Heart left ventricle (tissue), 16 donors: ENCODE measurements around the gene TMEM176A. TPM values are rescaled to one million over a fixed set of nuclear protein-coding genes. Genes with fewer than 3 reads are reported as not detected.

Source experiments
- ATAC-seq, 4 donors: fragments of 200-7000 bp; cut with Tn5 transposase; one replicate each; pipeline ENCODE4 v1.9.1; 2020 to 2022; ENCODE audit warnings: moderate library complexity in 4 of 4, mild to moderate bottlenecking in 3 of 4, moderate number of reproducible peaks in 1 of 4
- DNase-seq, 5 donors: peaks; one replicate each; pipeline ENCODE4 v3.0.0-alpha.2; 2020
- H3K27ac ChIP-seq, 12 donors: fragments of 200-600 bp; sonication (generic) in 4 of 12; one replicate each; pipeline versions ENCODE4 v1.5.0 to v1.8.0; 2016 to 2022; ENCODE audit warnings: mild to moderate bottlenecking in 2 of 12
- H3K27me3 ChIP-seq, 9 donors: fragments of 200-600 bp; sonication (generic) in 2 of 9; one replicate each; pipeline versions ENCODE4 v1.5.1 to v1.8.0; 2016 to 2022; ENCODE audit warnings: mild to moderate bottlenecking in 3 of 9
- H3K36me3 ChIP-seq, 9 donors: fragments of 200-600 bp; sonication (generic) in 2 of 9; one replicate each; pipeline versions ENCODE4 v1.5.0 to v1.8.0; 2018 to 2022; ENCODE audit warnings: mild to moderate bottlenecking in 2 of 9
- H3K4me1 ChIP-seq, 12 donors: fragments of 200-600 bp; sonication (generic) in 4 of 12; one replicate each; pipeline versions ENCODE4 v1.5.0 to v1.8.0; 2016 to 2022; ENCODE audit warnings: mild to moderate bottlenecking in 3 of 12
- H3K4me3 ChIP-seq, 12 donors: fragments of 200-600 bp; sonication (generic) in 4 of 12; one replicate each; pipeline versions ENCODE4 v1.5.0 to v1.8.0; 2017 to 2022; ENCODE audit warnings: mild to moderate bottlenecking in 9 of 12, moderate library complexity in 4 of 12
- H3K9me3 ChIP-seq, 12 donors: fragments of 200-600 bp; sonication (generic) in 4 of 12; one replicate each; pipeline versions ENCODE4 v1.5.0 to v1.8.0; 2016 to 2022; ENCODE audit warnings: mild to moderate bottlenecking in 1 of 12
- CTCF ChIP-seq, 12 donors: fragments of 200-600 bp; sonication (generic) in 4 of 12; IDR thresholded peaks; one replicate each; pipeline versions ENCODE4 v1.5.0 to v1.8.0; 2018 to 2022; ENCODE audit warnings: antibody characterized with exemption in 12 of 12, mild to moderate bottlenecking in 5 of 12
- POLR2A ChIP-seq, 2 donors: fragments of 450-650 bp; IDR thresholded peaks; one replicate each; pipeline ENCODE4 v1.6.1; 2017; ENCODE audit warnings: antibody characterized with exemption in 2 of 2, mild to moderate bottlenecking in 2 of 2, moderate library complexity in 2 of 2
- WGBS, 4 donors: extraction: QIAGEN DNeasy Blood & Tissue Kit in 2 of 4; methylation state at CpG; one replicate each; pipeline versions ENCODE4 v1.1.5 to v1.1.7; 2013 to 2018; 5-methylcytosine and 5-hydroxymethylcytosine counted together
- intact Hi-C, 10 donors: fragments of 100-400 bp; cut with DNase I; formaldehyde crosslinking; loops; one replicate each; pipeline versions ENCODE4 v1.11.1 to v1.14.2; 2022
- polyA plus RNA-seq, 2 donors: library from polyadenylated mRNA; stranded (reverse); fragments of 200-250 nt; gene quantifications; one replicate each; pipeline ENCODE4 v1.2.3, GENCODE V29; 2013
- total RNA-seq, 9 donors: library from RNA; depleted of rRNA in 2 of 9; stranded (reverse); fragments of >200 nt in 2 of 9; fragmentation: NEBNext Ultra II Directional in 3 of 9; extraction: Animal tissue kit (Norgen Biotek cat#: 25700) in 3 of 9; gene quantifications; one replicate each; pipeline versions ENCODE4 v1.1.0 to v1.2.4, GENCODE V29; 2016 to 2023
- donor health status: ischemic (EF 13 %, LVEDD 7.1; RV severe dilation, severe dysfunction).
- donor health status: healthy with polysubstance abuse.
- donor health status: DM: no; HTN: yes; CAD: no.
- donor health status: DM: no; HTN: no; CAD: no.
- donor health status: ischemic (EF 25% LVEDD 6.9; RV normal size, moderate dysfunction).
- donor health status: ischemic (EF 25% LVEDD 5.7; RV mildly dilated, moderate dysfunction).
- donor health status: healthy.
- donor health status: DM: yes; HTN: yes; CAD: no.
- donor health status: ischemic (EF 35%, LVEDD 5.7; RV mildly dilated, moderate dysfunction).
- donor health status: nonischemic (EF 11% LVEDD 7.7; RV severe dilation, severe dysfunction).
- donor health status: DM: yes; HTN: yes; CAD: no.
- donor health status: PGD.
- donor health status: ischemic (EF 29% LVEDD 5.4; RV normal size, mild dysfunction).
- donor health status: nonischemic (EF 23%, LVEDD 6.1; RV moderate dilation, normal function).

Gene TMEM176A
- total and polyA plus RNA-seq, 11 donors, result 10.2 to 77.1 (median 29.7) TPM

- peaks cover 0 to 14% (median 5%) of the 10 kb centered on the region in 9 donors for H3K36me3 ChIP-seq
- no peaks in the 10 kb centered on the region for H3K9me3 ChIP-seq
- no peak overlapping the region for H3K4me3 ChIP-seq
- H3K27ac ChIP-seq, result no peak overlapping the region
- peaks cover 0 to 29% (median 7%) of the 10 kb centered on the region in 12 donors for H3K4me1 ChIP-seq
- WGBS, 4 donors, result 74 to 83% (median 79%) methylated on average over 4 of the region's 4 CpGs
- ATAC-seq, result no peak
- DNase-seq, result no peak
- TF ChIP-seq CTCF (IDR thresholded peaks at IDR 0.05), result no peak
- H3K27me3 ChIP-seq, result peaks cover 0 to 31% (median 8%) of the 10 kb centered on the region in 9 donors
- intact Hi-C loops, result no loop called here
Measured at GRCh38 chr7:150797661-150798060, 2.9 kb upstream of the TMEM176A start.

GRCh38 chr7:150799156-150799555 is 1.4 kb upstream of the TMEM176A start:
- intact Hi-C loops, result no loop called here
- H3K27ac ChIP-seq, result peak overlapping the region in 5 of 12 donors; percentile 63 to 83 (median 68)
- H3K9me3 ChIP-seq, result no peaks in the 10 kb centered on the region
- H3K4me1 ChIP-seq, result peaks cover 0 to 42% (median 11%) of the 10 kb centered on the region in 12 donors
- TF ChIP-seq CTCF (IDR thresholded peaks at IDR 0.05), result no peak
- TF ChIP-seq POLR2A (IDR thresholded peaks at IDR 0.05), result no peak
- 82 to 89% (median 83%) methylated on average over 3 of the region's 3 CpGs for WGBS, 4 donors
- H3K36me3 ChIP-seq, result peaks cover 0 to 16% (median 5%) of the 10 kb centered on the region in 9 donors
- DNase-seq (no peak), ATAC-seq (no peak)
- peak overlapping the region in 11 of 12 donors; percentile 37 to 91 (median 67) for H3K4me3 ChIP-seq
- H3K27me3 ChIP-seq, result peaks cover 0 to 36% (median 8%) of the 10 kb centered on the region in 9 donors

- intact Hi-C loops, result no loop called here
- Histone ChIP-seq H3K4me3 (peak within 1 kb of the TSS; percentile 37 to 91 (median 67)), H3K36me3 (peaks cover 0 to 17% (median 5%) of the 10 kb centered on the region in 9 donors), H3K4me1 (peaks cover 0 to 45% (median 11%) of the 10 kb centered on the region in 12 donors), H3K27ac (peak within 1 kb of the TSS in 11 of 12 donors; percentile 8 to 83 (median 63)), H3K9me3 (no peaks in the 10 kb centered on the region), H3K27me3 (peaks cover 0 to 36% (median 8%) of the 10 kb centered on the region in 9 donors)
- ATAC-seq (peak; percentile 68 to 90 (median 84)), DNase-seq (peak; percentile 67 to 84 (median 74))
- TF ChIP-seq POLR2A (IDR thresholded peaks at IDR 0.05), result no peak
- TF ChIP-seq CTCF (IDR thresholded peaks at IDR 0.05), result no peak
- 3 to 27% (median 10%) methylated on average over 31 to 75 of the region's 75 CpGs for WGBS, 4 donors
Measured at GRCh38 chr7:150799741-150800580, 608 bp upstream of the TMEM176A start, which contains the start of gene TMEM176B. Gene TMEM176B (minus strand): TSS chr7:150800364. CDS start chr7:150796569, 3,795 bp downstream.
